ENCODE measurements around the gene NEU2. TPM values are rescaled to one million over a fixed set of nuclear protein-coding genes. Genes with fewer than 3 reads are reported as not detected.

NEU2 gene
- polyA plus RNA-seq, 3 donors: not detected

DNA sequence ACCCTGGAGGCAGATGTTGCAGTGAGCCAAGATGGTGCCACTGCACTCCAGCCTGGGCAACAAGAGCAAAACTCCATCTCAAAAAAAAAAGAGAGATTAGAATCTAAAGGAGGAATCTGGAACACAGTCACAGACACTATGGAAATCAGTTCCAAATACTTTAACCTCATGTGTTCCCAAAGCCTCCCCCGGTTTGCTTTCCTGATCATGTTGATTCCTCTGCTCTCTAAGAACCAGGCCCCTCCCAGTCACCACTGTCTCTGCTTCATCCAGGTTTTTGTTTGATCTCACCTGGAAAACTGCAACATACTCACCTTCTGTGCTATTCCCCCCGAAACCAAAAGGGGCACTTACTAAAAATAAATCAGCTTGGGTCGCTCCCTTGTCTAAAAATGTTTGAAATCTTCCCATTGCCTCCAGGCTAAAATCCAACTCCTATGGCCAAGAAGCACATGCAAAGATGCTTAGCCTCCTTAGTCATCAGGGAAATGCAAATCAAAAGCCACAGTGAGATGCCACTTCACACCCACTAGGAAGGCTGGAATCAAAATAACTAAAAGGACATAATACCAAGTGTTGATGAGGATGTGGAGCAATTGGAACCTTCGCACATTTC, 6.2 kb upstream of the NEU2 start:
- H3K27ac ChIP-seq (ENCODE audit: low read depth, low read length): no peak overlapping the region
- WGBS, 3 donors: 84 to 86% (median 84%) methylated on average over 4 of the region's 4 CpGs

GRCh38 chr2:233029321-233029720, 3.2 kb upstream of the NEU2 start:
- no peak overlapping the region for H3K27ac ChIP-seq (ENCODE audit: low read depth, low read length)
- 86 to 89% (median 89%) methylated on average over 9 of the region's 9 CpGs for WGBS, 3 donors

DNA sequence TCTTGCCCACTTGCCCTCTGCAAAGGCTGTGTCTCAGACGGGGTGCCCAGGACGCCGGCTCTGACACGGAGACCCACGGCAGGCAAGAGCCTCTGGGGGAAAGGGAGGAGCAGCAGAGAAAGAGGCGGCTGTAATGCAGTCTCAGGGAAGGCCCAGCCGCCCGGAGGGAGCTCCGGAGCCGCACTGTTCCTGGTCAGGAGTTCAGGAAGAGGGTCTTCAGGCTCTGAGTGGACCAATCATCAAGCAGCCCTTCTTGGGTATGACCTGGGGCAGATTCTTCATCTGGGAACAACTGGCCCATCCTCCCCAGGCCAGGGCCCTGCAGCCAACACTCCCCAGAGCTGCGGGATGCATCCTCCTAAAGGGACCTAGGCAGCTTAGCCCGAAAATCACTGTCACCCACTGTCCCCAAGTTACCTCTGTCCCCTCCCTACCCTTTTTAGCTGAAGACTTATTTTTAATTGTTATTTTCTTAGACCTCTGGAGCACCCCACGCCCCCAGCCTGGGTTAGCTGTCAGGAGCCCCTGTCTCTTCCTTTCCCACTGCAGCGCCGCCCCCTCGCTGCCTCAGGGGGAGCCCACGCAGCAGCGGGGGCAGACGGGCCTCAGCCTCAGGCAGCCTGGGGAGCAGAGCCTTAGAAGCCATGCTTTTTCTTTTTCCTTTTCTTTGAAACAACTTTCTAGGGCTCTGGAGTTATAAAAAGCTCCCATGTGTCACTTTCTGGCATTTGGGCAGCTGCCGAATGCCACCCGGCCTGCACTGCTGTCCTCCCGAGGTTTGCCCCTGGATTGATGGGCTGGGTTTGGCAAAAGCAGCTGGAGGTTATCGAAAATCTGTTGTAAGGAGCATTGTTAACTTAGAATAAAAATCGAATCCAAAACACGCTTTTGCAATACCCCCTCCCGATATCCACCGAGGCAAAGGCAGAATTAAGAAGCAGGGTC, 644 bp upstream of the NEU2 start:
- WGBS, 3 donors: 77 to 87% (median 78%) methylated on average over 27 of the region's 27 CpGs
- H3K27ac ChIP-seq (ENCODE audit: low read depth, low read length): no peak overlapping the region

DNA sequence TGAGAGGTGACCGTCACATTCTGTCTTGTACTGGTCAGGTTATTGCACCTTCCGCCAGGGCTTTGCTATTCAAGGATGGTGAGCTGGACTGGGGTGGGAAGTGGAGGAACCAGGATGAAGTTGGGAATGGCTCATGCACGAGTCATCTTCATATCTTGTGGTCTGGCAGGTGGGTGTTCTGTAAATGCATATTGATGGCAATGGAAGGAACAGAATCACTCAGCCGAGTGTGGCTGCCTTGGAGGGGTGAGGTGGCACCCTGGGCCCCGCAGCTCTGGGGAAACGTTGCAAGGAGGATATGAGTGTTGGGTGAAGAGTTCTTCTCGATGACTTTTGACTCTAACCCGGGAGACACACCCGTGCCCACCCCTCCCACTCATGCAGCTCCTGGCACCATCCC, 1.2 kb downstream of the NEU2 start:
- 79 to 83% (median 83%) methylated on average over 9 of the region's 9 CpGs for WGBS, 3 donors
- H3K27ac ChIP-seq (ENCODE audit: low read depth, low read length): no peak overlapping the region

DNA sequence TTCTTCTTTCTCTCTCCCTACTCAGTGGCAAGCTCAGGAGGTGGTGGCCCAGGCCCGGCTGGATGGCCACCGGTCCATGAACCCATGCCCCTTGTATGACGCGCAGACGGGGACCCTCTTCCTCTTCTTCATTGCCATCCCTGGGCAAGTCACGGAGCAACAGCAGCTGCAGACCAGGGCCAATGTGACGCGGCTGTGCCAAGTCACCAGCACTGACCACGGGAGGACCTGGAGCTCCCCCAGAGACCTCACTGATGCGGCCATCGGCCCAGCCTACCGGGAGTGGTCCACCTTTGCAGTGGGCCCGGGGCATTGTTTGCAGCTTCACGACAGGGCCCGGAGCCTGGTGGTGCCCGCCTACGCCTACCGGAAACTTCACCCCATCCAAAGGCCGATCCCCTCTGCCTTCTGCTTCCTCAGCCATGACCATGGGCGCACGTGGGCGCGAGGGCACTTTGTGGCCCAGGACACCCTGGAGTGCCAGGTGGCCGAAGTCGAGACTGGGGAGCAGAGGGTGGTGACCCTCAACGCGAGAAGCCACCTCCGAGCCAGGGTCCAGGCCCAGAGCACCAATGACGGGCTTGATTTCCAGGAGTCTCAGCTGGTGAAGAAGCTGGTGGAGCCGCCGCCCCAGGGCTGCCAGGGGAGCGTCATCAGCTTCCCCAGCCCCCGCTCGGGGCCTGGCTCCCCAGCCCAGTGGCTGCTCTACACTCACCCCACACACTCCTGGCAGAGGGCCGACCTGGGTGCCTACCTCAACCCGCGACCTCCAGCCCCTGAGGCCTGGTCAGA, 1.8 kb downstream of the NEU2 start:
- 94 to 97% (median 95%) methylated on average over 28 to 37 of the region's 37 CpGs for whole genome bisulfite sequencing, 3 donors

GRCh38 chr2:233035426-233036161, 3.1 kb downstream of the NEU2 start:
- no peak overlapping the region for H3K27ac ChIP-seq (ENCODE audit: low read depth, low read length)
- WGBS, 3 donors: 92 to 96% (median 93%) methylated on average over 23 of the region's 23 CpGs

More for the DNA sequence above, 1.8 kb downstream of the NEU2 start:
- no peak overlapping the region for H3K27ac ChIP-seq (ENCODE audit: low read depth, low read length)

DNA sequence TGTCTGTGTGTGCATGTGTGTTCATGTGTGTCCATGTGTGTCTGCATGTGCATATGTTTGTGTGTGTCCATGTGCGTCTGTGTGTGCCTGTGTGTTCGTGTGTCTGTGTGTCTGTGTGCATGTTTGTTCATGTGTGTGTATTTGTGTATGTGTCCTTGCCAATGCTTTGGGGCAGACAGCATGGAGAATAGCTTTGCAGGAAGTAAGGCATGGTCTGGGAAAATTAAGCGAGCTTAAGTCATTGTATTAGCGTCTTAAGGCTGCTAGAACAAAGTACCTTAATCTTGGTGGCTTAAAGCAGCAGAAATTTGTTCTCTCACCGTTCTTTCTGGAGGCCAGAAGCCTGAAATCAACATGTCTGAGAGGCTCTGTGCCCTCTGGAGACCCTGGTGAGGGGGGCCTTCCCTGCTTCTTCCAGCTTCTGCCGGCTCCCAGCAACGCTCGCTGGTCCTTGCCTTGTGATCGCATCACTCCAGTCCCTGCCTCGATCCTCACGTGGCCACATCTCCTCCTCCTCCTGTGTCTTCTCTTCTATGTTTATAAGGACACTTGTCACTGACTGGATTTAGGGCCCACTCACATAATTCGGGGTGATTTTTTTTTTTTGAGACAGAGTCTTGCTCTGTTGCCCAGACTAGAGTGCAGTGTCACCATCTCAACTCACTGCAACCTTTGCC, 3.8 kb downstream of the NEU2 start:
- 89 to 94% (median 92%) methylated on average over 12 of the region's 12 CpGs for WGBS, 3 donors
- H3K27ac ChIP-seq (ENCODE audit: low read depth, low read length): no peak overlapping the region

GRCh38 chr2:233037078-233037477, 4.6 kb downstream of the NEU2 start:
- 88 to 96% (median 90%) methylated on average over 2 of the region's 2 CpGs for WGBS, 3 donors
- H3K27ac ChIP-seq (ENCODE audit: low read depth, low read length): no peak overlapping the region

GRCh38 chr2:233039212-233039845, 6.9 kb downstream of the NEU2 start:
- WGBS, 3 donors: 72 to 82% (median 77%) methylated on average over 8 of the region's 8 CpGs

DNA sequence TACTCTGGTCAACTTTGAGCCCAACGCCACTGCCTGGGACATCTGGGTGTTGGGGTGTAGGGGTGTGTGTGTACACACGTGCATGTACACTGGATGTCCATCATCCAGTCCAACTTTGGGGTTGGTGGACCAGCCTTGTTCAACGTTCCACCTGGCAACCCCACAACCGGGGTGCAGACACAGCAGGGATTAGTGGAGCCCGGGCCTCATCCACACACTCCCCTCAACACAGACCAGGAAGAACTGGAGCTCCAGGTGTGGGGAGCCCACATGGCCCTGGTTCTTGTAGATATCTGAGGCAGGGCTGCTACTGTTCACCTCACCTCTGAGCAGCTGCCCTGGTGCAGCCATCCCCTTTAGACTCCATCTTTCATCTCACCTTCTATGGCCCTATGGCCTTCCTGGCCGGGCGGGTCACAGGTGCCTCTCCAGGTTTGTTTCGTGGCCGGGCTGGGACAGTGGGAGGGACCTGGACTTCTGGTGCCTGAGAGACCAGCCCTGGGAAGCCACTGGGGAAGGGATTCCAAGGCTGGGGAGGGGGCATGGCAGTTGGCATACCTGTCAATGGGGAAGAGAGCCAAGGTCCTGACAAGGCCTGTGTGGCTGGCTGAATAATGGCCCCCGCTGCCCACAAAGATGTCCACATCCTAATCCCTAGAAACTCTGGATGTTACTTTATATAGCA, 7.5 kb downstream of the NEU2 start:
- WGBS, 3 donors: 90 to 97% (median 93%) methylated on average over 10 of the region's 10 CpGs
- H3K27ac ChIP-seq (ENCODE audit: low read depth, low read length): no peak overlapping the region

More at GRCh38 chr2:233039212-233039845, 6.9 kb downstream of the NEU2 start:
- no peak overlapping the region for H3K27ac ChIP-seq (ENCODE audit: low read depth, low read length)

GRCh38 chr2:233040571-233040970, 8.1 kb downstream of the NEU2 start:
- 79 to 92% (median 89%) methylated on average over 4 of the region's 4 CpGs for WGBS, 3 donors

GRCh38 chr2:233041722-233042323, 9.4 kb downstream of the NEU2 start:
- no peak overlapping the region for H3K27ac ChIP-seq (ENCODE audit: low read depth, low read length)

More at GRCh38 chr2:233040571-233040970, 8.1 kb downstream of the NEU2 start:
- H3K27ac ChIP-seq (ENCODE audit: low read depth, low read length): no peak overlapping the region

DNA sequence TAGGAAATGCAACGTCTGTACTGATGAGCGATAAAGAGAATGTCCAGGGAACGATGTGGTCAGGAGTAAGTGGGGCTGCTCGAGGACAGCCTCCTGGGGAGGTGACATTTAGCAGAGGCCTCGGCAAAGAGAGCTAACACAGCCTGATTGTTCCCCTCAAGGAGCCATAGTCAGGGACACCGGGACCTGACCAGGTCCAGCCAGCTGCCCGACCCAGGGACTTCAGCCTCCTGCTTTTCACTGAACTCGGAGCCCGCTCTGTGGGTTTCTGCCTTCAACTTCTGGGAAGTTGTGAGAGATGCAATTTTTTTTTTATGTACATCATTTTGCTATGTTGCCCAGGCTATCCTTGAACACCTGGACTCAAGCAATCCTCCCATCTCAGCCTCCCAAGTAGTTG, 10.1 kb downstream of the NEU2 start:
- H3K27ac ChIP-seq (ENCODE audit: low read depth, low read length): no peak overlapping the region
- WGBS, 3 donors: 82 to 93% (median 93%) methylated on average over 9 of the region's 9 CpGs

More at GRCh38 chr2:233041722-233042323, 9.4 kb downstream of the NEU2 start:
- 72 to 77% (median 76%) methylated on average over 10 of the region's 10 CpGs for WGBS, 3 donors

GRCh38 chr2:233044974-233045605, 12.6 kb downstream of the NEU2 start:
- WGBS, 3 donors: 80 to 91% (median 84%) methylated on average over 9 of the region's 9 CpGs

DNA sequence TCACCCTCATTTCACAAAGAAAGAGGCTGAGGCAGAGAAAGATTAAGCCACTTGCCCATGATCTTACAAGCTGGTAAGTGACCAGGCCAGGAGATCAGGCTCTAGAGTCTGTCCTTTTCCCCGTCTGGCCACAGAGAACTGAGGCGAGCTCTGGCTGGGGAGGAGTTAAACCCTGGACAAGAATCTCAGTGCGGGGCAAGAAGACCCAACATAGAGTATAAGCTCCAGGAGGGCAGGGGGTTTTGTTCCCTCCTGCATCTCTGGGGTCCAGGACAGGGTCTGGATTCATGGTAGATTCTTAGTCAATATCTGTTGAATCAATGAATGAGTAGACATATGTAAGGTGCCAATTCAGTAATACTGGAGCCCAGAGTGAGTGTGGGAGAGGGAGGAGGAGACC, 14.7 kb downstream of the NEU2 start:
- WGBS, 3 donors: 90 to 98% (median 96%) methylated on average over 3 of the region's 3 CpGs
- no peak overlapping the region for H3K27ac ChIP-seq (ENCODE audit: low read depth, low read length)

More at GRCh38 chr2:233044974-233045605, 12.6 kb downstream of the NEU2 start:
- no peak overlapping the region for H3K27ac ChIP-seq (ENCODE audit: low read depth, low read length)

GRCh38 chr2:233047667-233048066, 15.2 kb downstream of the NEU2 start:
- no peak overlapping the region for H3K27ac ChIP-seq (ENCODE audit: low read depth, low read length)
- 80 to 95% (median 87%) methylated on average over 9 of the region's 9 CpGs for whole genome bisulfite sequencing, 3 donors
